H54 (cell line): ENCODE measurements around the gene FN3K.

ENCODE experiments used
- DNase-seq: peaks from one replicate; pipeline ENCODE4 v3.0.0; 2011; ENCODE audit warnings: low spot score, mixed read lengths; ENCODE audit not compliant: insufficient read length
- FAIRE-seq: peaks from 3 replicates; lab custom pipeline; 2011; peaks lifted over from hg19 to GRCh38; lab: Jason Lieb, UNC
- POLR2A ChIP-seq: IDR thresholded peaks from 2 replicates; pipeline ENCODE4 v1.6.1; 2011; ENCODE audit warnings: low read depth, mild to moderate bottlenecking, low read length

FN3K gene

DNA sequence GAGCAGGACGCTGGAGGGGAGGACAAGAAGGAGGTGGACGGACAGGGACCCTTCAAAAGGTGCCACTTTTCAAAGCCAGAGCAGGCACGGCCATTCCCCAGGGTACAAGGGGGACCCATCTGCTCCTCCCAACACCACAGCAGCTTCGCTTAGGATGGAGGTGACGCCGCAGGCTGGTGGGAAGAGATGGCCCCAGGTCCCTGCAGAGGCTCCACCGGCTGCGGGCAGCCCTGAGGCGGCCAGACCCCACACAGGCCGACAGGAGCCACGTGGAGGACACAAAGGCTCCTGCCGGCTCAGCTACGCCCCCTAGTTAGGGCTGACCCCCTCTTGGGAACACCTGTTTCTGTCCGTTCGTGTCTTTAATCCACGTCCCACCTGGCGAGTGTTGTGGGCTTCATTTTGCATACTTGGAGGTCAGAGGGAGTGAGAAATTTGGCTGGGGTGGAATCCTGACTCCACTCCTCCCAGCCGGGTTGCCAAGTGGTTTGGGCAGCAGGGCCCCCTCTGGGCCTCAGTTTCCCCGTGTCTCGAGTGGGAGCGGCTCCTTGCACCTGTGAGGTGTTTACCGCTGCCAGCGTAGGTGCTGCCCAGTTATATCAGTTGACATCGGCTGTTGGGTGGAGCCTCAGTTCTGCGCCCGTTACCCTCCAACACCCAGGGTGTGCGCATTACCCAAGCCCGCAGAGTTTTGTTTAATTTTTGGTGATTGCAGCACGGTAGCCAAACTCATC, 24.7 kb upstream of the FN3K start:
- DNase-seq (no peak), FAIRE-seq (no peak)
- TF ChIP-seq POLR2A = no peak

DNA sequence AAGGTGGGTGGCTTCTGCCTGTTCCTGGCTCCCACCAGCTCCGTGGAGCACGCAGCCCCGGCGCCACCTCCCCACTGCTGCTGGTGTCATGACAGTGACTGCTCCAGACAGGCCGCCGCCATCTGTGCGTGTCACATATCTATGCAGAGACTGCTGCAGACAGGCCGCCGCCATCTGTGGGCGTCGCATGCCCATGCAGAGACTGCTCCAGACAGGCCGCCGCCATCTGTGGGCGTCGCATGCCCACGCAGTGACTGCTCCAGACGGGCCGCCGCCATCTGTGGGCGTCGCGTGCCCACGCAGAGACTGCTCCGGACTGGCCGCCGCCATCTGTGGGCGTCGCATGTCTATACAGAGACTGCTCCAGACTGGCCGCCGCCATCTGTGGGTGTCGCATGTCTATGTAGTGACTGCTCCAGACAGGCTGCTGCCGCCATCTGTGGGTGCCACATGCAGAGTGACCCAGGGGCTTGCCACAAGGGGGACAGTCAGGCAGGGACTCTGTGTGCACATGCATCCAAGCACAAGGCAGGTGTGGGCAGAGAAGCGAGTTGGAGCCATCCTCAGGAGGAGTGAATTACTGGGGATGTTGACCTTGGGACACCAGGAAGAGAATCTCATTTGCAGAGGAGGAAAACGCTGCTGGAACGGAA, 22.2 kb upstream of the FN3K start:
- FAIRE-seq (no peak), DNase-seq (no peak)
- TF ChIP-seq POLR2A = no peak

DNA sequence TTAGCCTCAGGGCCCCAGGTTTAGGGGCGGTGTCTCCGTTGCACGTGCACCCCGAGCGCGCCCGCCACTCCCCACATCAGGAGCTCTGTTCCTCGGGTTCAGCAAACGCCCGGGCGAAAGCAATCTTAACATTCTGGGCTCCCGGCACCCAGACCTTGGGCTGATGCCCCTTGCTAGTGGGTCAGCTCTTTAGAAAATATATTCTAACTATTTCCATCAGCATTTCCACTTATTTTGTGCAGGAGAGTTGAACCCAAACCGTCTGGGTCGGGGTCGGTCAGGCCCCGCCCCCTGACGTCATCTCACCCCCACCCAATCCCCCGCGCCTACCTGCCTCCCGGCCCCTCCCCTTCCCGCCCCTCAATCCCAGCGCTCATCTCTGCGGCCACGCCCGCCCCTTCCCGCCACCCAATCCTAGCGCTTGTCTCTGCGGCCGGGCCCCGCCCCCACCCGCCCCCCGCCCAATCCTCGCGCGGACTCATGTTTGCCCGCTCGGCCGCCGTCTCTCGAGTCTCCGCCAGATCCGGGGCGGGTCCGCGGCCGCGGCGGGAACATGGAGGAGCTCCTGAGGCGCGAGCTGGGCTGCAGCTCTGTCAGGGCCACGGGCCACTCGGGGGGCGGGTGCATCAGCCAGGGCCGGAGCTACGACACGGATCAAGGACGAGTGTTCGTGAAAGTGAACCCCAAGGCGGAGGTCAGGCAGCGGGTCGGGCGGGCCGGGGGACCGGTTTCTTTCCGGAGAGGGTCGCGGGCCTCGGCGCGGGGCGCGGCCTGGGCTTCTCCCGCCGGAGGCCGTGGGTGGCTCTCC, 19.0 kb upstream of the FN3K start, which contains the start of gene FN3KRP:
Gene FN3KRP, plus strand, starts transcription at position 504 of the 808 bp plus-strand sequence. Its CDS starts 50 bp downstream, at position 554.
- FAIRE-seq (no peak), DNase-seq (peak; percentile 96)
- TF ChIP-seq POLR2A = peak; percentile 90

DNA sequence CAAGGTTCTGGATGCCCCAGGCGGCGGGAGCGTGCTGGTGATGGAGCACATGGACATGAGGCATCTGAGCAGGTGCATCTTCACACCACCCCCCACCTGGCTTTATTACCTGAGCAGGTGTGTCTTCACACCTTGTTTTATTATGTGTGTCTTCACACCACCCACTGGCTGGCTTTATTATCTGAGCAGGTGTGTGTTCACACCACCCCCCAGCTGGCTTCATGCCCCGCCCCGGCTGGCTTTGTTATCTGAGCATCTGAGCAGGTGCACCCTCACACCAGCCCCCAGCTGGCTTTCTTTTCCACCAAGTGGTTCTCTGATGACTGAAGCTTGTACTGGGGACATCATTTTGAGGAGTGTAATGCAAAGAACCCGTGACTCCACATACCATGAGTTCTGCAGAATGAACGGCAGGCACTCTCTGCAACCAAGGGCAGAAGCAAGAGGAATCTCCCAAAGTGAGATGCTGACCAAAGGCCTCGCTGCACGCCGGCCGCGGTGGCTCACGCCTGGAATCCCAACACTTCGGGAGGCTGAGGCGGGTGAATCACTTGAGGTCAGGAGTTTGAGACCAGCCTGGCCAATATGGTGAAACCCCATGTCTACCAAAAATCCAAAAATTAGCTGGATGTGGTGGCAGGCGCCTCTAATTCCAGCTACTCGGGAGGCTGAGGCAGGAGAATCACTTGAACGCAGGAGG, 16.3 kb upstream of the FN3K start:
- no peak for FAIRE-seq
- DNase-seq = no peak
- no peak for TF ChIP-seq POLR2A

DNA sequence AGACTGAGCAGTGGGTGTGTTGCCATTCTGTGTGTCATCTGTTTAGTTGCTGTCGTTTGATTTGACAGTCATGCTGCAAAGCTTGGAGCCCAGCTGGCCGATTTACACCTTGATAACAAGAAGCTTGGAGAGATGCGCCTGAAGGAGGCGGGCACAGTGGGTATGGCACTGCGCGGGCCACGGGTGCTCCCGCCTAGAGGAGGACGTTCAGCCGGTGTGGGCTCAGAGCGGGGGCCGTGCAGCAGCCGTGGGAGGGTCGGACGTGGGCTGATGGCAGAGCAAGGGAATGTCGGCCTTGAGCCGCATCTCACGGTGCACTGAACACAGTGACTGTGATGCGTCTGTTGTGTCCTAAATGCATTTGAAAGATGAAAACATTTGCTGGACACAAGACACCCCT, 15.2 kb upstream of the FN3K start:
- no peak for TF ChIP-seq POLR2A
- FAIRE-seq (no peak), DNase-seq (no peak)

DNA sequence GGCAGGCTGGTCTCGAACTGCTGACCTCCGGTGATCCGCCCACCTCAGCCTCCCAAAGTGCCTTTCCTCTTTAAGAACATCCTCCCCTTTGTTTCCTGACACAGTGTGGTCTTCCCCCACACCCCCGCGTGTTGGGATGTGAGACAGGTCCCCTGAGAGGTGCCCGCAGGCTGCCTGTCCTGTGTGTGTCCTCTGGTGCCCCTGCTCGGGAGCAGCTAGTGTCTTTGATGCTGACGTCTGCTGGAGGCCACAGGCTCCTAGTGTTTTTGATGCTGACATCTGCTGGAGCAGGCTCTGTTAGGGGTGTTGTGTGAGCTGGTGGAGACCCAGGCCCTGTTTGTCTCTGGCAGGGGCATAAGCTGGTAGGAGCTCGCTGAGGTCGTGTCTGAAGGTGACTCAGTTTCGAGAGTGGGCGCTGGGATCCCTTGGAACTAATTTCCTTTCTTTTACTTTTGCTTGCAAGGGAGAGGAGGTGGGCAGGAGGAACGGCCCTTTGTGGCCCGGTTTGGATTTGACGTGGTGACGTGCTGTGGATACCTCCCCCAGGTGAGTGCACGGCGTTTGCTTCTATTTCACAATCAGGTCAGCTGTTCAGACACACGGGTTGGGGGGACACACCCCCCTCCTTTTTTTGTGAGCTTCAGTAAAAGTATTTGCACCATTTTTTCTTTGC, 12.9 kb upstream of the FN3K start:
- TF ChIP-seq POLR2A = no peak
- no peak for FAIRE-seq

DNA sequence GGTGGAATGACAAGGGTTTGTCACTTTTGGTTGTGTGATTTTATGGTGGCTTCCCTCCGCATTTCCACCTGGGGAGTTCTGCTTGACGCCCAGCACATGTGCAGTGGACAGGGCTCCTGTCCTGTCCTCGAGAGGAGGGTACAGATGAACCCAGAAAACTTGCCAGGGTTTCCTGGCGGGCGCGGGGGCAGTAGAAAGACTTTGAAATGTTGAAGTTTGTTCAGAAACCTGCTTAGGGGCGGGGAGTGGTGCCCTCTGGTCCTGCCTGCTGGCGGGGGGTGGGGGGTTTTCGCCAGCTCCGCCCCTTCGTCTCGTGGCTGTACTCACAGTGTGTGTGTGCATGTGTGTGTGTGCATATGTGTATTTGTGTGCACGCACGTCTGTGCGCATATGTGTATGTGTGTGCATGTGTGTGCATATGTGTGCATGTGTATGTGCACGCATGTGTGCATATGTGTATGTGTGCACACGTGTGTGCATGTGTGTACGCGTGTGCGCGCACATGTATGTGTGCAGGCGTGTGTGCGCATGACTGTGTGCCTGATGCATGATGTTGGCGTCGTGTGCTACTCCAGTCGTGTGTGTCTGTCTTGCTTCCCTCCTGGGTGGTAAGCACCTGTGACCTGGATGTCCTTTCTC, 12.1 kb upstream of the FN3K start:
- FAIRE-seq = no peak
- TF ChIP-seq POLR2A = no peak; the same call in 1 of the 2 replicates
- DNase-seq = no peak

More for the DNA sequence above, 12.9 kb upstream of the FN3K start:
- DNase-seq = no peak

DNA sequence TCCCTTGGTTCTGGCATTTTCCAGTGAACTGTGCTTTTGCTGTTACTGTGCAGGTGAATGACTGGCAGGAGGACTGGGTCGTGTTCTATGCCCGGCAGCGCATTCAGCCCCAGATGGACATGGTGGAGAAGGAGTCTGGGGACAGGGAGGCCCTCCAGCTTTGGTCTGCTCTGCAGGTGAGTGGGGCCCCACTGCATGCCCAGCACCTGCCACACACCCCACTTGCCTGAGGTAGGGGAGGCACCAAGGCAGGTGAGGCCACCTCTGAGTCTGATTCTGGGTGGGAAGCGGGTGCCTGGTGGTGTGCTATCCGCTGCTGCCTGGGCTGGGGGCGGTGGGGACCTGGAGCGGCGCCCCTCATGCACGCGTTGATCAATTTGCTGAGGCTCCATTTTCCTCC, 9.0 kb upstream of the FN3K start:
- FAIRE-seq (no peak), DNase-seq (no peak)
- no peak for TF ChIP-seq POLR2A

DNA sequence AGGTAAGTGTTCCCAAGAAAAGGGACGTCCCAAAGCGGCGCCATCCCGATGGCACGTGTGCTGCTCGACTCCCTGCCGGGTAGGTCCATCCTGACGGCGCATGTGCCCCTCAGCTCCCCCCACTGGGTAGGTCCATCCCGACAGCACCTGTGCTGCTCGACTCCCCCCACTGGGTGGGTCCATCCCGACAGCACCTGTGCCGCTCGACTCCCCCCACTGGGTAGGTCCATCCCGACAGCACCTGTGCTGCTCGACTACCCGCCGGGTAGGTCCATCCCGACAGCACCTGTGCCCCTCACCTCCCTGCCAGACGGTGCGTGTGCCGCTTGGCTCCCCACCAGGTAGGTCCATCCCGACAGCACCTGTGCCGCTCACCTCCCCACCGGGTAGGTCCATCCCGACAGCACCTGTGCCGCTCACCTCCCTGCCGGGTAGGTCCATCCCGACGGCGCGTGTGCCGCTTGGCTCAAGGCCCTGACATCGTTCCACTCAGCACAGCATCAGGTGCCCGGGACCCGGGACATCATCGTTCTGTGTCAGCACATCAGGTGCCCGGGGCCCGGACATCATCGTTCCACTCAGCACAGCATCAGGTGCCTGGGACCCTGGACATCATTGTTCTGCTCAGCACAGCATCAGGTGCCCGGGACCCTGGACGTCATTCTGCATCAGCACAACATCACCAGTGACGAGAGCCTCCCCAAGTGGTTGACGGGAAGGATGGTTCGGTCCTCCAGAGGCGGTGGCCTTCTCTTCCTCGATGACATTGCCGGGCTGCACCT, 5.7 kb upstream of the FN3K start:
- DNase-seq (no peak), FAIRE-seq (no peak)
- no peak for TF ChIP-seq POLR2A

DNA sequence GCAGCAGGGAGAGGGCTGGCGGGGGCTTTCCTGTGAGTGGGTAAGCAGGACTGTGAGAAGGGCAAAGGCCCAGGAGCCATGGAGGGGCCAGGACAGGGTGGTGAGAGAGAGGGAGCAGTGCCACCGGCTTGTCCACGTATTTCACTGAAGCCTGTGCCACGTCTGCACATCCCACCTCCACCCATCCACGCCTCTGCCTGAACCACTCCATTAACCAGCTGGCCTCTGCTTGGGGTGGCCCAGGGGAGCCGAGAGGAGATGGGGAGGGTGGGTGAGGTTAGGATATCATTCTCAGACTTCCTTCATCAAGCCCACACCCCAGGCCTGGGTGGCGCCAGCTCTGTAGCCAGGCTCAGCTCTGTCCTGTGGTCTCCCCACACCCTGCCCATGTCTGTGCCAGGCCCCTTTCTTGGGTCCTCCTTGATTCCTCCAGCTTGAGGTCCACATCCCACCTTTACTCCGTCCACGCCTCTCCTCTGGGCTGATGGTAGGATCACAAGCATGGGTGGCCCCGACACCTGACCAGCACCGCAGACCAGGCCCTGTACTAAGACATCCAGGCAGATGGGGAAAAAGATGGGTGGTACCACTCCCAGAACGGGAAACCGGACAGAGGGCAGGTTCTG, 3.2 kb upstream of the FN3K start:
- DNase-seq = no peak
- TF ChIP-seq POLR2A = no peak
- FAIRE-seq = no peak

DNA sequence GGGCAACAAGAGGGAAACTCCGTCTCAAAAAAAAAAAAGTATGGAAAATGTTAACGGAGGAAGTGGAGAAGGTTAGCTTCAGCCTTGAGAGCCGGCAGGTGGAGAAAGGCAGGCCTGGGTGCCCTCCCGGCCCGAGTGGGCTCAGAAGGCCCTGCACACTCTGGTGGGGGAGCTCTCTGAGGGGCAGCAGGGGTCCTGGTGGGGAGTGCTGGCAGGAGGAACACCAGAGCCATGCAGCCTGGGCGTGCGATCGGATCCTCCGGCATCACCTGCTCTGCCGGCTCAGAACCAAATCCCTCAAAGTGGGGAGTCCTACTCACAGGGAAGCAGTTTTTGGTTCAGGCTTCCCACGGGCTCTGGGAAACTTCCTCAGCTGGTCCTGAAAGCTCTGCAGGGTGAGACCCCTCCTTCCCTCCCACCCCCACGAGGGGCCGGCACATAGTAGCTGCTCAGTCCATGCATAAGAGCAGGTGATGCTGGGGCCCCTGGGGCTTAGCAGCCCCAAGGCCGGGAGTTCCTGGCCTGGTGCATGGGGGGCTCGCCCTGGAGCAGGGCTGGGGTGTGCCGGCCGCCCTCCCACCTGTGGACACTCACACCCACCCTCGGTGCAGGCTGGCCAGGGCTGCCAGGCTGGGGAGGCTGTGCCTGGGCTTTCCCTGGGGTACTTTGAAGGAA, 1.2 kb downstream of the FN3K start:
- no peak for DNase-seq
- FAIRE-seq = no peak
- no peak for TF ChIP-seq POLR2A
